HFFc6 (cell line): ENCODE measurements around the gene SIM2. TPM values are rescaled to one million over a fixed set of nuclear protein-coding genes. Genes with fewer than 3 reads are reported as not detected.

Experiments
- DNase-seq: peaks from one replicate; pipeline ENCODE4 v3.0.0-alpha.2; 2018
- H3K27ac Mint-ChIP-seq: 2 replicates; pipeline ENCODE4 v1.8.0; 2020; ENCODE audit warnings: mild to moderate bottlenecking, mixed read lengths
- H3K27me3 Mint-ChIP-seq: 2 replicates; pipeline ENCODE4 v1.8.0; 2021; ENCODE audit warnings: mild to moderate bottlenecking, moderate library complexity, mixed read lengths; ENCODE audit not compliant: insufficient read depth
- H3K36me3 Mint-ChIP-seq: 2 replicates; pipeline ENCODE4 v1.8.0; 2021; ENCODE audit warnings: low read depth, mixed read lengths
- H3K4me1 Mint-ChIP-seq: 2 replicates; pipeline ENCODE4 v1.8.0; 2020; ENCODE audit warnings: low read depth, mixed read lengths
- H3K4me3 Mint-ChIP-seq: 2 replicates; pipeline ENCODE4 v1.8.0; 2020; ENCODE audit warnings: mild to moderate bottlenecking, moderate library complexity, mixed read lengths
- H3K9me3 Mint-ChIP-seq: 2 replicates; pipeline ENCODE4 v1.8.0; 2020; ENCODE audit warnings: mild to moderate bottlenecking, mixed read lengths
- CTCF ChIP-seq: fragments of 200-600 bp; sonication (generic); IDR thresholded peaks from 2 replicates; pipeline ENCODE4 v1.5.0; 2021; ENCODE audit warnings: antibody characterized with exemption, mild to moderate bottlenecking
- total RNA-seq, 6 experiments: library from RNA; stranded (reverse); fragmentation: NEBNext Ultra II Directional; extraction: Animal tissue kit (Norgen Biotek cat#: 25700); gene quantifications; 2 replicates in 1 of 6; 3 replicates in 5 of 6; pipeline ENCODE4 v1.2.3, GENCODE V29; 2021

The SIM2 gene
- total RNA-seq, 6 experiments from 2014 or later = not detected

- H3K27me3 Mint-ChIP-seq = peaks cover 46% of the 10 kb centered on the region
These were observed 35.7 kb downstream of the SIM2 start for GRCh38 chr21:36734367-36735200.

GRCh38 chr21:36735201-36735515, 36.2 kb downstream of the SIM2 start:
- H3K4me1 Mint-ChIP-seq = no peaks in the 10 kb centered on the region
- peaks cover 46% of the 10 kb centered on the region for H3K27me3 Mint-ChIP-seq
- no peak for TF ChIP-seq CTCF
- peaks cover 4% of the 10 kb centered on the region; the same call in 1 of the 2 replicates for H3K9me3 Mint-ChIP-seq
- H3K27ac Mint-ChIP-seq = no peak overlapping the region
- DNase-seq = no peak
- no peak overlapping the region for H3K4me3 Mint-ChIP-seq
- no peaks in the 10 kb centered on the region for H3K36me3 Mint-ChIP-seq

More at GRCh38 chr21:36734367-36735200, 35.7 kb downstream of the SIM2 start:
- DNase-seq = no peak
- Mint-ChIP-seq H3K9me3 (peaks cover 4% of the 10 kb centered on the region; the same call in 1 of the 2 replicates), H3K4me1 (no peaks in the 10 kb centered on the region), H3K27ac (no peak overlapping the region), H3K4me3 (no peak overlapping the region), H3K36me3 (no peaks in the 10 kb centered on the region)
- no peak for TF ChIP-seq CTCF

- H3K36me3 Mint-ChIP-seq = no peaks in the 10 kb centered on the region
- no peak overlapping the region for H3K27ac Mint-ChIP-seq
- peaks cover 40% of the 10 kb centered on the region for H3K27me3 Mint-ChIP-seq
- no peak overlapping the region for H3K4me3 Mint-ChIP-seq
- no peak for DNase-seq
- TF ChIP-seq CTCF = no peak
- peaks cover 4% of the 10 kb centered on the region; the same call in 1 of the 2 replicates for H3K9me3 Mint-ChIP-seq
- H3K4me1 Mint-ChIP-seq = no peaks in the 10 kb centered on the region
These were observed 36.9 kb downstream of the SIM2 start for GRCh38 chr21:36735724-36736320.

GRCh38 chr21:36738489-36739126, 39.7 kb downstream of the SIM2 start:
- TF ChIP-seq CTCF = no peak
- Mint-ChIP-seq H3K36me3 (no peaks in the 10 kb centered on the region), H3K4me3 (no peak overlapping the region), H3K27ac (no peak overlapping the region), H3K4me1 (no peaks in the 10 kb centered on the region), H3K9me3 (peaks cover 4% of the 10 kb centered on the region; the same call in 1 of the 2 replicates), H3K27me3 (peaks cover 35% of the 10 kb centered on the region)
- no peak for DNase-seq

- peaks cover 3% of the 10 kb centered on the region for H3K4me1 Mint-ChIP-seq
- no peak overlapping the region for H3K27ac Mint-ChIP-seq
- no peaks in the 10 kb centered on the region for H3K9me3 Mint-ChIP-seq
- H3K4me3 Mint-ChIP-seq = no peak overlapping the region
- no peaks in the 10 kb centered on the region for H3K36me3 Mint-ChIP-seq
- DNase-seq = no peak
- TF ChIP-seq CTCF = no peak
- H3K27me3 Mint-ChIP-seq = peaks cover 30% of the 10 kb centered on the region
These were observed 42.6 kb downstream of the SIM2 start for GRCh38 chr21:36741506-36741905.
